ENCODE data around the gene PKD2L1. TPM values are rescaled to one million over a fixed set of nuclear protein-coding genes. Genes with fewer than 3 reads are reported as not detected.
A peak's percentile ranks its signal among the peaks of the same experiment; 100 is the strongest.

The PKD2L1 gene
- total and polyA plus RNA-seq, 9 of the 15 experiments (the other 6 are each of a cell fraction or from before 2014, with no cell fraction given): not detected

GRCh38 chr10:100364735-100365391 is 34.8 kb upstream of the PKD2L1 start:
- WGBS (ENCODE audit: insufficient coverage, low coverage, missing lambda C conversion rate): 5% methylated on average over 5 of the region's 7 CpGs
- ATAC-seq (peak; percentile 74), DNase-seq (ENCODE audit: extremely low read depth in 1 of 4, low spot score in 3 of 4) (peak in 2 of 4 experiments; percentile 17 to 52), FAIRE-seq (no peak)
- no peak overlapping the region for H3K4me3 ChIP-seq
- H4K20me1 ChIP-seq (replicated peaks; ENCODE audit: control insufficient read depth, insufficient read depth, low read length): no peaks in the 10 kb centered on the region; the same call in 1 of the 2 replicates
- peaks cover 45% of the 10 kb centered on the region for H3K36me3 ChIP-seq (ENCODE audit: control insufficient read depth, insufficient read depth, low read length)
- no peaks in the 10 kb centered on the region for H3K9me1 ChIP-seq (ENCODE audit: control insufficient read depth, insufficient read depth, low read length)
- BruUV-seq (replicated peaks): no TSS peak
- intact Hi-C loops (cut with micrococcal nuclease): no loop called here
- no peaks in the 10 kb centered on the region for H3K27me3 ChIP-seq (ENCODE audit: control insufficient read depth in 2 of 2, insufficient read depth in 2 of 2, low read length in 2 of 2)
- H2AFZ ChIP-seq (ENCODE audit: low read depth, low read length): no peak overlapping the region
- no peak overlapping the region for H3K4me2 ChIP-seq (ENCODE audit: insufficient read depth, low read length)
- ChIA-PET CTCF (ENCODE audit: low intra/inter-chr PET ratio) (no interaction called here), POLR2A (interaction anchor here (0.6 to 8.7 kb wide), 6 partner anchors 9 to 196 kb away, joined by 3 to 50 read pairs (median 4); partner anchors contain the start of gene SCD)
- H3K27ac ChIP-seq (ENCODE audit: extremely low read depth, low read depth, low read length): peak overlapping the region; percentile 44; the same call in 1 of the 3 replicates
- H3K79me2 ChIP-seq (ENCODE audit: control insufficient read depth, insufficient read depth, low read length): 0 out of 3 replicates have a peak, but pooled peaks cover 7% of the 10 kb centered on the region
- no peak overlapping the region for H3K9ac ChIP-seq (ENCODE audit: insufficient read depth in 1 of 2, low read depth in 2 of 2, low read length in 2 of 2)
- in situ Hi-C loops (cut with MboI): no loop called here
- no peaks in the 10 kb centered on the region for H3K9me3 ChIP-seq (replicated peaks; ENCODE audit: control insufficient read depth, insufficient read depth, low read depth, low read length)
- peaks cover 3 to 11% of the 10 kb centered on the region in 2 experiments for H3K4me1 ChIP-seq (replicated peaks in 1 of 2; ENCODE audit: control insufficient read depth in 2 of 2, insufficient read depth in 2 of 2, low read length in 2 of 2)
- TF ChIP-seq CBX5 (IDR thresholded peaks at IDR 0.05; ENCODE audit: borderline replicate concordance, low read depth) (no peak), FOXJ2 (tag; IDR thresholded peaks at IDR 0.05) (0 out of 2 replicates have a peak, but pooled peaks have one; percentile 44), TEAD2 (tag; IDR thresholded peaks at IDR 0.05) (no peak), TSC22D4 (tag; IDR thresholded peaks at IDR 0.05) (no peak), ZNF324 (CRISPR knock-in tag; IDR thresholded peaks at IDR 0.05) (no peak), TOE1 (IDR thresholded peaks at IDR 0.05; ENCODE audit: borderline replicate concordance) (peak; percentile 91), TOE1 (CRISPR knock-in tag; IDR thresholded peaks at IDR 0.05; ENCODE audit: borderline replicate concordance, low read depth) (no peak), MBD2 (IDR thresholded peaks at IDR 0.05; ENCODE audit: borderline replicate concordance, low read depth) (no peak), HDAC1 (IDR thresholded peaks at IDR 0.05) (no peak), NR0B1 (IDR thresholded peaks at IDR 0.05; ENCODE audit: partially characterized antibody) (no peak), SFPQ (IDR thresholded peaks at IDR 0.05; ENCODE audit: low read depth, low read length) (no peak), ZNF444 (CRISPR knock-in tag; IDR thresholded peaks at IDR 0.05) (no peak), ZKSCAN3 (CRISPR knock-in tag; IDR thresholded peaks at IDR 0.05) (no peak), ZNF445 (CRISPR knock-in tag; IDR thresholded peaks at IDR 0.05; ENCODE audit: low read depth) (no peak), FOSL1 (tag; conservative IDR thresholded peaks at IDR 0.05) (peak; percentile 62), SPI1 (IDR thresholded peaks at IDR 0.05; ENCODE audit: borderline replicate concordance, low read depth, low read length) (peak; percentile 49; the same call in 1 of the 2 replicates), CGGBP1 (CRISPR knock-in tag; IDR thresholded peaks at IDR 0.05) (no peak)
